HepG2 (cell line): ENCODE data around the gene IL22RA1. TPM values are rescaled to one million over a fixed set of nuclear protein-coding genes. Genes with fewer than 3 reads are reported as not detected.

Source experiments
- CBFB ChIP-seq: sonication (generic); formaldehyde crosslinking; IDR thresholded peaks from 2 replicates; pipeline ENCODE4 v1.4.0; 2020; ENCODE audit warnings: missing genetic modification reagents
- CBX1 ChIP-seq: IDR thresholded peaks from one replicate; pipeline ENCODE4 v1.6.1; 2016; ENCODE audit warnings: antibody characterized with exemption, low read depth
- HNF4G ChIP-seq, 2 experiments: sonication (generic) in 1 of 2; formaldehyde crosslinking in 1 of 2; IDR thresholded peaks; 2 replicates each; pipeline versions ENCODE4 v1.4.0 to v1.6.1; 2011 to 2020; ENCODE audit warnings: borderline replicate concordance in 2 of 2, low read depth in 2 of 2, mild to moderate bottlenecking in 2 of 2, low read length in 1 of 2, missing genetic modification reagents in 1 of 2, moderate library complexity in 1 of 2
- ISX ChIP-seq: sonication (generic); formaldehyde crosslinking; conservative IDR thresholded peaks from 2 replicates; pipeline ENCODE4 v1.5.0; 2020; ENCODE audit warnings: missing genetic modification reagents
- KDM5A ChIP-seq: fragments of 200-600 bp; sonication (generic); IDR thresholded peaks from 2 replicates; pipeline ENCODE4 v1.7.0; 2018; ENCODE audit warnings: antibody characterized with exemption, mild to moderate bottlenecking, low read length, borderline replicate concordance
- STAG1 ChIP-seq: sonication (generic); formaldehyde crosslinking; IDR thresholded peaks from 2 replicates; pipeline ENCODE4 v1.4.0; 2020; ENCODE audit warnings: missing genetic modification reagents
- U2AF2 ChIP-seq: fragments of 200-400 bp; formaldehyde crosslinking; IDR thresholded peaks from 2 replicates; pipeline ENCODE4 v1.6.1; 2017; ENCODE audit warnings: low read depth, mild to moderate bottlenecking, low read length
- ZNF441 ChIP-seq: sonication (generic); formaldehyde crosslinking; IDR thresholded peaks from 2 replicates; pipeline ENCODE4 v1.7.0; 2021; ENCODE audit warnings: missing genetic modification reagents, borderline replicate concordance
- ZNF674 ChIP-seq: sonication (generic); formaldehyde crosslinking; IDR thresholded peaks from 2 replicates; pipeline ENCODE4 v1.5.0; 2020; ENCODE audit warnings: low read depth, mild to moderate bottlenecking, missing genetic modification reagents
- ZNF790 ChIP-seq: sonication (generic); formaldehyde crosslinking; IDR thresholded peaks from 2 replicates; pipeline ENCODE4 v1.8.0; 2022; ENCODE audit warnings: missing genetic modification reagents, mild to moderate bottlenecking, borderline replicate concordance
- ZNF841 ChIP-seq: sonication (generic); formaldehyde crosslinking; IDR thresholded peaks from 2 replicates; pipeline ENCODE4 v1.8.1; 2023; ENCODE audit warnings: missing genetic modification reagents, borderline replicate concordance
- ZSCAN21 ChIP-seq: sonication (generic); formaldehyde crosslinking; IDR thresholded peaks from 2 replicates; pipeline ENCODE4 v1.8.0; 2022; ENCODE audit warnings: mild to moderate bottlenecking, missing genetic modification reagents, moderate library complexity, borderline replicate concordance
- polyA plus RNA-seq, 8 experiments: library from polyadenylated mRNA; depleted of rRNA in 3 of 8; stranded (reverse) in 7 of 8; unstranded in 1 of 8; fragments of >200 nt; fragmentation: Illumina TruSeq in 4 of 8; extraction: Trizol in 4 of 8; gene quantifications; 2 replicates each; pipeline versions ENCODE4 v1.2.1 to v1.2.3, GENCODE V29; 2011 to 2016; ENCODE audit warnings: low read depth in 4 of 8, missing spikeins in 1 of 8, mixed read lengths in 1 of 8; ENCODE audit not compliant: insufficient read depth in 1 of 8
- total RNA-seq, 5 experiments: library from RNA; depleted of rRNA; stranded (reverse); fragments of >200 nt; fragmentation: Illumina TruSeq; extraction: Trizol; gene quantifications; 2 replicates each; pipeline ENCODE4 v1.2.3, GENCODE V29; 2016; ENCODE audit warnings: low read depth in 1 of 5
- TF ChIP-seq, protein P1 (sequence below): sonication (generic); formaldehyde crosslinking; conservative IDR thresholded peaks from 2 replicates; pipeline ENCODE4 v1.8.0; 2022; ENCODE audit warnings: mild to moderate bottlenecking, moderate library complexity, missing genetic modification reagents
- TF ChIP-seq, protein P2 (sequence below): sonication (generic); formaldehyde crosslinking; IDR thresholded peaks from 2 replicates; pipeline ENCODE4 v1.4.0; 2020; ENCODE audit warnings: missing genetic modification reagents
- TF ChIP-seq, protein P3 (sequence below): IDR thresholded peaks from 2 replicates; pipeline ENCODE4 v1.6.1; 2016
- TF ChIP-seq, protein P4 (sequence below): sonication (generic); formaldehyde crosslinking; IDR thresholded peaks from 2 replicates; pipeline ENCODE4 v1.5.1; 2020; ENCODE audit warnings: mild to moderate bottlenecking, missing genetic modification reagents, borderline replicate concordance
- TF ChIP-seq, protein P5 (sequence below): sonication (generic); formaldehyde crosslinking; IDR thresholded peaks from 2 replicates; pipeline ENCODE4 v1.4.0; 2020; ENCODE audit warnings: mild to moderate bottlenecking, low read depth, missing genetic modification reagents

Gene IL22RA1
- total and polyA plus RNA-seq, 2 of the 13 experiments (the other 11 are each of a cell fraction or from before 2014, with no cell fraction given): 4.4 to 10.2 TPM

DNA sequence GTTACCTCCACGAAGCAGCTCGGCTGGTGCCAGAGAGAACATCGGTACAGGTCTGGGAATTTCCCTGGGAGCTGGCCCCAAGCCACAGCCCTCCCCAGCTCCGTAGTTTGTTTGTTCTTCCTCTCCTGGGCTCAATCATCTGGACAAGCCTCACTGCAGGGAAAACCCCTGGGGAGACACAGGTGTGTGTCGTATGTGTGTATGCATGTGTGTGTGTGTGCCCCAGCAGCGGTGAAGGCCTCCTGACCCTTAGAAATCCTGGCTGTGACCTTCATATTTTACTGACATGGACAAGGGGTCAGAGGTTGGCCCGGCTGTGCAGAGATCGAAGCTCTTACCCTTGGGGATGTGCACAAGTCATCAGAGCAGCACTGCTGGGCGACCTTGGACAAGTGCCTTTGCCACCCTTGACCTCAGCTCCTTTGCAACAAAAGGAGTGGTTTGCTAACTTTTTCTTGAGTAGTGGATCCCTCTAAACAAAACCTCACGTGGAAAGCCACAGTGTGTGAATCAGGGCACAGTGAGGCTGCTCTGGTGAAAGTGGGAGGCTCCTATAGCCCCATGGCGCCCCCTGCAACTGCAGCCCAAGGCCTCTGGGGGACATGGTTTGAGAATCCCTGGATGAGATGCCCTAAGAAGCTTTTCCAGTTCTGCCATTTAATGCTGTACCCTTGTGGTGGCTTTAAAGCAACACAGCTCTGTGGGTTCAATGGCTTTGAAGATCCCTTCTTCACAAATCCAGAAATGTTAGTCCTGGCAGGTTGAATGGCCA is 12.3 kb upstream of the IL22RA1 start (continued):
- TF ChIP-seq ZNF441 (CRISPR knock-in tag) (no peak), ZNF674 (CRISPR knock-in tag) (no peak), ZNF790 (CRISPR knock-in tag) (no peak), CBFB (CRISPR knock-in tag) (no peak), ZNF841 (CRISPR knock-in tag) (no peak), U2AF2 (no peak), ISX (CRISPR knock-in tag) (no peak), STAG1 (CRISPR knock-in tag) (0 out of 2 replicates have a peak, but pooled peaks have one; percentile 16), ZSCAN21 (no peak), HNF4G (IDR thresholded peaks at IDR 0.05; ENCODE audit: borderline replicate concordance, low read depth, low read length) (0 out of 2 replicates have a peak, but pooled peaks have one; percentile 27), HNF4G (CRISPR knock-in tag; IDR thresholded peaks at IDR 0.05; ENCODE audit: borderline replicate concordance, low read depth) (no peak), KDM5A (no peak), CBX1 (no peak)
- TF ChIP-seq, protein P1, sequence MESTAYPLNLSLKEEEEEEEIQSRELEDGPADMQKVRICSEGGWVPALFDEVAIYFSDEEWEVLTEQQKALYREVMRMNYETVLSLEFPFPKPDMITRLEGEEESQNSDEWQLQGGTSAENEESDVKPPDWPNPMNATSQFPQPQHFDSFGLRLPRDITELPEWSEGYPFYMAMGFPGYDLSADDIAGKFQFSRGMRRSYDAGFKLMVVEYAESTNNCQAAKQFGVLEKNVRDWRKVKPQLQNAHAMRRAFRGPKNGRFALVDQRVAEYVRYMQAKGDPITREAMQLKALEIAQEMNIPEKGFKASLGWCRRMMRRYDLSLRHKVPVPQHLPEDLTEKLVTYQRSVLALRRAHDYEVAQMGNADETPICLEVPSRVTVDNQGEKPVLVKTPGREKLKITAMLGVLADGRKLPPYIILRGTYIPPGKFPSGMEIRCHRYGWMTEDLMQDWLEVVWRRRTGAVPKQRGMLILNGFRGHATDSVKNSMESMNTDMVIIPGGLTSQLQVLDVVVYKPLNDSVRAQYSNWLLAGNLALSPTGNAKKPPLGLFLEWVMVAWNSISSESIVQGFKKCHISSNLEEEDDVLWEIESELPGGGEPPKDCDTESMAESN (CRISPR knock-in tag): no peak
- TF ChIP-seq, protein P2, sequence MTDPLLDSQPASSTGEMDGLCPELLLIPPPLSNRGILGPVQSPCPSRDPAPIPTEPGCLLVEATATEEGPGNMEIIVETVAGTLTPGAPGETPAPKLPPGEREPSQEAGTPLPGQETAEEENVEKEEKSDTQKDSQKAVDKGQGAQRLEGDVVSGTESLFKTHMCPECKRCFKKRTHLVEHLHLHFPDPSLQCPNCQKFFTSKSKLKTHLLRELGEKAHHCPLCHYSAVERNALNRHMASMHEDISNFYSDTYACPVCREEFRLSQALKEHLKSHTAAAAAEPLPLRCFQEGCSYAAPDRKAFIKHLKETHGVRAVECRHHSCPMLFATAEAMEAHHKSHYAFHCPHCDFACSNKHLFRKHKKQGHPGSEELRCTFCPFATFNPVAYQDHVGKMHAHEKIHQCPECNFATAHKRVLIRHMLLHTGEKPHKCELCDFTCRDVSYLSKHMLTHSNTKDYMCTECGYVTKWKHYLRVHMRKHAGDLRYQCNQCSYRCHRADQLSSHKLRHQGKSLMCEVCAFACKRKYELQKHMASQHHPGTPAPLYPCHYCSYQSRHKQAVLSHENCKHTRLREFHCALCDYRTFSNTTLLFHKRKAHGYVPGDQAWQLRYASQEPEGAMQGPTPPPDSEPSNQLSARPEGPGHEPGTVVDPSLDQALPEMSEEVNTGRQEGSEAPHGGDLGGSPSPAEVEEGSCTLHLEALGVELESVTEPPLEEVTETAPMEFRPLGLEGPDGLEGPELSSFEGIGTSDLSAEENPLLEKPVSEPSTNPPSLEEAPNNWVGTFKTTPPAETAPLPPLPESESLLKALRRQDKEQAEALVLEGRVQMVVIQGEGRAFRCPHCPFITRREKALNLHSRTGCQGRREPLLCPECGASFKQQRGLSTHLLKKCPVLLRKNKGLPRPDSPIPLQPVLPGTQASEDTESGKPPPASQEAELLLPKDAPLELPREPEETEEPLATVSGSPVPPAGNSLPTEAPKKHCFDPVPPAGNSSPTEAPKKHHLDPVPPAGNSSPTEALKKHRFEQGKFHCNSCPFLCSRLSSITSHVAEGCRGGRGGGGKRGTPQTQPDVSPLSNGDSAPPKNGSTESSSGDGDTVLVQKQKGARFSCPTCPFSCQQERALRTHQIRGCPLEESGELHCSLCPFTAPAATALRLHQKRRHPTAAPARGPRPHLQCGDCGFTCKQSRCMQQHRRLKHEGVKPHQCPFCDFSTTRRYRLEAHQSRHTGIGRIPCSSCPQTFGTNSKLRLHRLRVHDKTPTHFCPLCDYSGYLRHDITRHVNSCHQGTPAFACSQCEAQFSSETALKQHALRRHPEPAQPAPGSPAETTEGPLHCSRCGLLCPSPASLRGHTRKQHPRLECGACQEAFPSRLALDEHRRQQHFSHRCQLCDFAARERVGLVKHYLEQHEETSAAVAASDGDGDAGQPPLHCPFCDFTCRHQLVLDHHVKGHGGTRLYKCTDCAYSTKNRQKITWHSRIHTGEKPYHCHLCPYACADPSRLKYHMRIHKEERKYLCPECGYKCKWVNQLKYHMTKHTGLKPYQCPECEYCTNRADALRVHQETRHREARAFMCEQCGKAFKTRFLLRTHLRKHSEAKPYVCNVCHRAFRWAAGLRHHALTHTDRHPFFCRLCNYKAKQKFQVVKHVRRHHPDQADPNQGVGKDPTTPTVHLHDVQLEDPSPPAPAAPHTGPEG: no peak
- TF ChIP-seq, protein P3, sequence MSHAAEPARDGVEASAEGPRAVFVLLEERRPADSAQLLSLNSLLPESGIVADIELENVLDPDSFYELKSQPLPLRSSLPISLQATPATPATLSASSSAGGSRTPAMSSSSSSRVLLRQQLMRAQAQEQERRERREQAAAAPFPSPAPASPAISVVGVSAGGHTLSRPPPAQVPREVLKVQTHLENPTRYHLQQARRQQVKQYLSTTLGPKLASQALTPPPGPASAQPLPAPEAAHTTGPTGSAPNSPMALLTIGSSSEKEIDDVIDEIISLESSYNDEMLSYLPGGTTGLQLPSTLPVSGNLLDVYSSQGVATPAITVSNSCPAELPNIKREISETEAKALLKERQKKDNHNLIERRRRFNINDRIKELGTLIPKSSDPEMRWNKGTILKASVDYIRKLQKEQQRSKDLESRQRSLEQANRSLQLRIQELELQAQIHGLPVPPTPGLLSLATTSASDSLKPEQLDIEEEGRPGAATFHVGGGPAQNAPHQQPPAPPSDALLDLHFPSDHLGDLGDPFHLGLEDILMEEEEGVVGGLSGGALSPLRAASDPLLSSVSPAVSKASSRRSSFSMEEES (CRISPR knock-in tag): no peak
- TF ChIP-seq, protein P4, sequence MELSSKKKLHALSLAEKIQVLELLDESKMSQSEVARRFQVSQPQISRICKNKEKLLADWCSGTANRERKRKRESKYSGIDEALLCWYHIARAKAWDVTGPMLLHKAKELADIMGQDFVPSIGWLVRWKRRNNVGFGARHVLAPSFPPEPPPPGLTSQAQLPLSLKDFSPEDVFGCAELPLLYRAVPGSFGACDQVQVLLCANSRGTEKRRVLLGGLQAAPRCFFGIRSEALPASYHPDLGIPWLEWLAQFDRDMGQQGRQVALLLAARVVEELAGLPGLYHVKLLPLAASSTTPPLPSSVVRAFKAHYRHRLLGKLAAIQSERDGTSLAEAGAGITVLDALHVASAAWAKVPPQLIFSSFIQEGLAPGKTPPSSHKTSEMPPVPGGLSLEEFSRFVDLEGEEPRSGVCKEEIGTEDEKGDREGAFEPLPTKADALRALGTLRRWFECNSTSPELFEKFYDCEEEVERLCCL (CRISPR knock-in tag): no peak
- TF ChIP-seq, protein P5, sequence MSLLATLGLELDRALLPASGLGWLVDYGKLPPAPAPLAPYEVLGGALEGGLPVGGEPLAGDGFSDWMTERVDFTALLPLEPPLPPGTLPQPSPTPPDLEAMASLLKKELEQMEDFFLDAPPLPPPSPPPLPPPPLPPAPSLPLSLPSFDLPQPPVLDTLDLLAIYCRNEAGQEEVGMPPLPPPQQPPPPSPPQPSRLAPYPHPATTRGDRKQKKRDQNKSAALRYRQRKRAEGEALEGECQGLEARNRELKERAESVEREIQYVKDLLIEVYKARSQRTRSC (CRISPR knock-in tag): no peak
